ENCODE data around the gene HEXB.

The HEXB gene

GRCh38 chr5:74665273-74665672 lies 19.8 kb upstream of the HEXB start:
- Histone ChIP-seq H3K4me3 (ENCODE audit: low read depth, low read length, poor library complexity, severe bottlenecking) (no peak overlapping the region), H3K9ac (ENCODE audit: low read length) (no peak overlapping the region), H3K27ac (ENCODE audit: low read depth, low read length, poor library complexity, severe bottlenecking) (no peak overlapping the region), H4K20me1 (ENCODE audit: insufficient read depth, low read length) (no peaks in the 10 kb centered on the region), H3K4me1 (ENCODE audit: insufficient read depth, low read length, severe bottlenecking) (no peaks in the 10 kb centered on the region), H3K9me2 (ENCODE audit: low read depth, low read length) (no peaks in the 10 kb centered on the region), H3K36me3 (ENCODE audit: insufficient read depth, low read length) (no peaks in the 10 kb centered on the region), H3F3A (ENCODE audit: insufficient read depth, low read length) (no peaks in the 10 kb centered on the region), H2AFZ (ENCODE audit: low read length) (no peak overlapping the region), H3K9me3 (ENCODE audit: low read length) (peaks cover 3% of the 10 kb centered on the region; the same call in 1 of the 2 replicates), H3K27me3 (ENCODE audit: insufficient read depth, low read length) (peaks cover 11% of the 10 kb centered on the region; the same call in 1 of the 2 replicates), H3K4me2 (ENCODE audit: low read length) (no peak overlapping the region), H3K79me2 (ENCODE audit: insufficient read depth, low read length) (no peaks in the 10 kb centered on the region)
- TF ChIP-seq CTCF (IDR thresholded peaks at IDR 0.05; ENCODE audit: low read length) = no peak
- no peak for TF ChIP-seq EZH2 (IDR thresholded peaks at IDR 0.05; ENCODE audit: borderline replicate concordance, low read length)

DNA sequence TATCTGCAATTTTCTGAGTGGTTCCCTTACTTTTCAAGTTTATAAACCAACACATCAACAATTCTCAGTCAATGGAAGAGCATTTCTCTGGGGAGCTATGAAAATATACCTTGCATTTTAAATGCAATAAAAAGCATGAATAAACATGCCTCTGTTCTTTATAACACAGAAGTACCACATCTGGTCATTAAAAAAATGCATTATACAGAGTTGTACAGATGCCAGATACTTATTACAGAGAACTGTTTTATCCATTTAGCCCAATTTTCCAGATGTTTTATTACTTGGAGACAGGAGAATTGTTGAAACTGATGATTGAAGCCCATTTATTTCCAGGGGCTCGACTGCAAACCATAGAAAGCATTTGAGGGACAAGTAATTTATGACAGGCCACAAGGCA lies 19.2 kb upstream of the HEXB start:
- Histone ChIP-seq H4K20me1 (ENCODE audit: insufficient read depth, low read length) (no peaks in the 10 kb centered on the region), H3K9ac (ENCODE audit: low read length) (no peak overlapping the region), H3K9me3 (ENCODE audit: low read length) (peaks cover 3% of the 10 kb centered on the region; the same call in 1 of the 2 replicates), H3K4me2 (ENCODE audit: low read length) (no peak overlapping the region), H3F3A (ENCODE audit: insufficient read depth, low read length) (no peaks in the 10 kb centered on the region), H2AFZ (ENCODE audit: low read length) (no peak overlapping the region), H3K27ac (ENCODE audit: low read depth, low read length, poor library complexity, severe bottlenecking) (no peak overlapping the region), H3K79me2 (ENCODE audit: insufficient read depth, low read length) (no peaks in the 10 kb centered on the region), H3K27me3 (ENCODE audit: insufficient read depth, low read length) (peaks cover 11% of the 10 kb centered on the region; the same call in 1 of the 2 replicates), H3K36me3 (ENCODE audit: insufficient read depth, low read length) (no peaks in the 10 kb centered on the region; the same call in 1 of the 2 replicates), H3K9me2 (ENCODE audit: low read depth, low read length) (no peaks in the 10 kb centered on the region), H3K4me3 (ENCODE audit: low read depth, low read length, poor library complexity, severe bottlenecking) (no peak overlapping the region), H3K4me1 (ENCODE audit: insufficient read depth, low read length, severe bottlenecking) (no peaks in the 10 kb centered on the region)
- no peak for TF ChIP-seq EZH2 (IDR thresholded peaks at IDR 0.05; ENCODE audit: borderline replicate concordance, low read length)
- TF ChIP-seq CTCF (IDR thresholded peaks at IDR 0.05; ENCODE audit: low read length) = no peak

- Histone ChIP-seq H3K4me3 (ENCODE audit: low read depth, low read length, poor library complexity, severe bottlenecking) (no peak overlapping the region), H3K4me1 (ENCODE audit: insufficient read depth, low read length, severe bottlenecking) (no peaks in the 10 kb centered on the region), H3K27me3 (ENCODE audit: insufficient read depth, low read length) (peaks cover 11% of the 10 kb centered on the region; the same call in 1 of the 2 replicates), H3F3A (ENCODE audit: insufficient read depth, low read length) (no peaks in the 10 kb centered on the region), H3K4me2 (ENCODE audit: low read length) (no peak overlapping the region), H2AFZ (ENCODE audit: low read length) (no peak overlapping the region), H3K9me3 (ENCODE audit: low read length) (peaks cover 3% of the 10 kb centered on the region; the same call in 1 of the 2 replicates), H3K36me3 (ENCODE audit: insufficient read depth, low read length) (no peaks in the 10 kb centered on the region; the same call in 1 of the 2 replicates), H3K79me2 (ENCODE audit: insufficient read depth, low read length) (no peaks in the 10 kb centered on the region), H4K20me1 (ENCODE audit: insufficient read depth, low read length) (no peaks in the 10 kb centered on the region), H3K9ac (ENCODE audit: low read length) (no peak overlapping the region), H3K27ac (ENCODE audit: low read depth, low read length, poor library complexity, severe bottlenecking) (no peak overlapping the region), H3K9me2 (ENCODE audit: low read depth, low read length) (no peaks in the 10 kb centered on the region)
- TF ChIP-seq EZH2 (IDR thresholded peaks at IDR 0.05; ENCODE audit: borderline replicate concordance, low read length) (no peak), CTCF (IDR thresholded peaks at IDR 0.05; ENCODE audit: low read length) (no peak)
Observed at GRCh38 chr5:74667396-74667795, 17.6 kb upstream of the HEXB start.

Data from OCI-LY1 (cell line).